HCT116 (cell line): Measurements from ENCODE around the gene ARL15. TPM values are rescaled to one million over a fixed set of nuclear protein-coding genes. Genes with fewer than 3 reads are reported as not detected.

Experiments
- ATAC-seq: fragments of 200-7000 bp; cut with Tn5 transposase; 2 replicates; pipeline ENCODE4 v1.9.1; 2020; ENCODE audit warnings: mild to moderate bottlenecking, moderate library complexity
- BruUV-seq: library from RNA; stranded (reverse); fragments of 400-500 nt; replicated peaks from 2 replicates; lab custom pipeline; 2021; lab: Mats Ljungman, UMichigan
- CTCF ChIA-PET: fragments of 300-600 bp; sonication (Branson Sonifier 250); formaldehyde crosslinking; loops from one replicate; lab custom pipeline; 2021; ENCODE audit warnings: antibody characterized with exemption; lab: Charles Lee
- POLR2A ChIA-PET: fragments of 300-600, 350-600 bp; sonication (Branson Sonifier 250); formaldehyde crosslinking; loops from one replicate; lab custom pipeline; 2021; ENCODE audit warnings: antibody characterized with exemption; lab: Charles Lee
- RAD21 ChIA-PET, 2 experiments: fragments of 300-600 bp; sonication (Branson Sonifier 250); formaldehyde crosslinking; loops; one replicate each; lab custom pipeline; 2023; ENCODE audit warnings: low total read pairs in 2 of 2; ENCODE audit not compliant: uncharacterized antibody in 2 of 2, unreplicated experiment in 2 of 2, low non-redundant PET in 1 of 2; lab: Charles Lee
- DNase-seq: peaks from one replicate; pipeline ENCODE4 v3.0.0-alpha.2; 2010; ENCODE audit warnings: low read depth, low spot score
- H2AFZ ChIP-seq: fragments of 200-600 bp; shearing (Covaris generic), sonication (generic); 2 replicates; pipeline ENCODE4 v1.6.1; 2017; ENCODE audit warnings: low read depth, mixed run types, mixed read lengths, antibody characterized with exemption, low read length; ENCODE audit not compliant: poor library complexity, severe bottlenecking
- H3K27ac ChIP-seq: 2 replicates; pipeline ENCODE4 v1.5.1; 2012; ENCODE audit warnings: low read depth, low read length
- H3K27me3 ChIP-seq: fragments of 200-600 bp; sonication (generic); 2 replicates; pipeline ENCODE4 v1.6.1; 2016; ENCODE audit warnings: mixed run types, low read length, mixed read lengths; ENCODE audit not compliant: insufficient read depth
- H3K36me3 ChIP-seq, 2 experiments: fragments of 200-500 bp in 1 of 2; fragments of 200-600 bp in 1 of 2; sonication (Bioruptor generic) in 1 of 2; sonication (generic) in 1 of 2; 2 replicates each; pipeline versions ENCODE4 v1.5.1 to v1.6.1; 2014 to 2016; ENCODE audit warnings: low read length in 2 of 2, inconsistent platforms in 1 of 2, mixed read lengths in 1 of 2, mixed run types in 1 of 2; ENCODE audit not compliant: insufficient read depth in 2 of 2, control insufficient read depth in 1 of 2
- H3K4me1 ChIP-seq, 2 experiments: fragments of 200-600 bp in 1 of 2; sonication (generic) in 1 of 2; 2 replicates each; pipeline versions ENCODE4 v1.5.1 to v1.6.1; 2012 to 2017; ENCODE audit warnings: low read length in 2 of 2, inconsistent platforms in 1 of 2, mild to moderate bottlenecking in 1 of 2, mixed read lengths in 1 of 2, mixed run types in 1 of 2, moderate library complexity in 1 of 2; ENCODE audit not compliant: insufficient read depth in 2 of 2, control insufficient read depth in 1 of 2
- H3K4me2 ChIP-seq: fragments of 200-600 bp; sonication (generic); 2 replicates; pipeline ENCODE4 v1.6.1; 2017; ENCODE audit warnings: mixed run types, low read length, mixed read lengths
- H3K4me3 ChIP-seq, 2 experiments: fragments of 200-600 bp in 1 of 2; sonication (generic) in 1 of 2; replicated peaks in 1 of 2; 2 replicates each; pipeline ENCODE4 v1.5.1; 2011 to 2016; ENCODE audit warnings: low read length in 2 of 2, control low read depth in 1 of 2, low read depth in 1 of 2, mild to moderate bottlenecking in 1 of 2, mixed read lengths in 1 of 2, mixed run types in 1 of 2
- H3K79me2 ChIP-seq: fragments of 200-600 bp; sonication (generic); 2 replicates; pipeline ENCODE4 v1.6.1; 2017; ENCODE audit warnings: mild to moderate bottlenecking, mixed run types, low read length, moderate library complexity, mixed read lengths; ENCODE audit not compliant: insufficient read depth
- H3K9ac ChIP-seq: fragments of 200-600 bp; sonication (generic); 2 replicates; pipeline ENCODE4 v1.6.1; 2016; ENCODE audit warnings: low read length, mixed read lengths
- H3K9me2 ChIP-seq: fragments of 200-600 bp; sonication (generic), shearing (Covaris generic); 2 replicates; pipeline ENCODE4 v1.6.1; 2017; ENCODE audit warnings: mixed run types, mild to moderate bottlenecking, moderate library complexity; ENCODE audit not compliant: insufficient read depth
- H3K9me3 ChIP-seq, 2 experiments: fragments of 200-500 bp in 1 of 2; fragments of 200-600 bp in 1 of 2; sonication (Bioruptor generic) in 1 of 2; sonication (generic) in 1 of 2; 2 replicates each; pipeline ENCODE4 v1.6.1; 2014 to 2017; ENCODE audit warnings: low read length in 2 of 2, mixed read lengths in 2 of 2, inconsistent platforms in 1 of 2, low read depth in 1 of 2, mild to moderate bottlenecking in 1 of 2, mixed run types in 1 of 2, moderate library complexity in 1 of 2; ENCODE audit not compliant: control insufficient read depth in 1 of 2, insufficient read depth in 1 of 2
- H4K20me1 ChIP-seq: fragments of 200-600 bp; sonication (generic), shearing (Covaris generic); 2 replicates; pipeline ENCODE4 v1.6.1; 2017; ENCODE audit warnings: mixed run types, mild to moderate bottlenecking, moderate library complexity; ENCODE audit not compliant: insufficient read depth
- CBX3 ChIP-seq: IDR thresholded peaks from 2 replicates; pipeline ENCODE4 v1.6.1; 2012; ENCODE audit warnings: low read depth
- CEBPB ChIP-seq: IDR thresholded peaks from 2 replicates; pipeline ENCODE4 v1.6.1; 2012; ENCODE audit warnings: low read depth
- EGR1 ChIP-seq: IDR thresholded peaks from 2 replicates; pipeline ENCODE4 v1.6.1; 2012; ENCODE audit warnings: low read depth
- ELF1 ChIP-seq: IDR thresholded peaks from 2 replicates; pipeline ENCODE4 v1.6.1; 2012; ENCODE audit warnings: low read depth, borderline replicate concordance
- EZH2 ChIP-seq: fragments of 200-600 bp; sonication (generic); IDR thresholded peaks from 2 replicates; pipeline ENCODE4 v1.6.1; 2017; ENCODE audit warnings: antibody characterized with exemption, mixed run types
- EZH2phosphoT487 ChIP-seq: fragments of 200-600 bp; IDR thresholded peaks from 2 replicates; pipeline ENCODE4 v1.6.1; 2018; ENCODE audit warnings: antibody characterized with exemption, borderline replicate concordance
- FOSL1 ChIP-seq: IDR thresholded peaks from 2 replicates; pipeline ENCODE4 v1.6.1; 2012; ENCODE audit warnings: low read depth
- JUND ChIP-seq: IDR thresholded peaks from 2 replicates; pipeline ENCODE4 v1.6.1; 2012
- POLR2A ChIP-seq: IDR thresholded peaks from 2 replicates; pipeline ENCODE4 v1.7.0; 2011; ENCODE audit warnings: borderline replicate concordance; ENCODE audit not compliant: insufficient read depth, insufficient read length; ENCODE audit errors: extremely low read depth
- POLR2AphosphoS5 ChIP-seq: IDR thresholded peaks from 2 replicates; pipeline ENCODE4 v1.6.1; 2011; ENCODE audit warnings: mild to moderate bottlenecking, low read depth, low read length, moderate library complexity
- YY1 ChIP-seq: IDR thresholded peaks from 2 replicates; pipeline ENCODE4 v1.6.1; 2011; ENCODE audit warnings: low read length, low read depth, moderate library complexity, mild to moderate bottlenecking; ENCODE audit not compliant: insufficient replicate concordance; ENCODE audit errors: extremely low read depth
- intact Hi-C: fragments of 100-400 bp; cut with micrococcal nuclease; formaldehyde crosslinking; loops from 2 replicates; pipeline ENCODE4 v1.10.0; 2022
- total RNA-seq: library from RNA; stranded (reverse); gene quantifications from one replicate; pipeline ENCODE4 v1.2.1, GENCODE V29; 2021; ENCODE audit not compliant: unreplicated experiment
- TF ChIP-seq, protein P1 (sequence below): IDR thresholded peaks from 2 replicates; pipeline ENCODE4 v1.6.1; 2011; ENCODE audit warnings: mild to moderate bottlenecking, low read length, moderate library complexity; ENCODE audit not compliant: insufficient replicate concordance; ENCODE audit errors: extremely low read depth

The ARL15 gene
- total RNA-seq, 1 experiment from 2014 or later: 15.0 TPM

DNA sequence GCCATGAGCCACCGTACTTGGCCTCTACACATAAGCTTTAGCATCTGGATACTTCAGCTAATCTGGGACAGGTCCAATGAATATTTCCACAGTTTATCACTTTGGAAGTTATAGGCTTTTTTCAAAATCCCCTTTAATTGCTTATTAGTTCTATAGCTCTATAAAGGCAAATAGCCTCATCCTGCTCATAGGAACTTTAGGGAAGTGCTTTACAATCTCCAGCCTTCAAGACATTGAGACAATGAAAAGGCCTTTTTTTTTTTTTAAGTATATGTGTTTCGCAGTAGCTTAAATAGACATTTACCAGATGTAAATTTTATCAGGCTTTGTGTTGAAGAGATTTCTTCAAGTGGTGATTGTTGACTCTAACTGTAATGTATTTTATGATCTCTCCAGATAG is 224.2 kb downstream of the ARL15 start:
- TF ChIP-seq ELF1: no peak
- no peak for TF ChIP-seq JUND
- TF ChIP-seq YY1: no peak
- TF ChIP-seq FOSL1: no peak
- TF ChIP-seq, protein P1, sequence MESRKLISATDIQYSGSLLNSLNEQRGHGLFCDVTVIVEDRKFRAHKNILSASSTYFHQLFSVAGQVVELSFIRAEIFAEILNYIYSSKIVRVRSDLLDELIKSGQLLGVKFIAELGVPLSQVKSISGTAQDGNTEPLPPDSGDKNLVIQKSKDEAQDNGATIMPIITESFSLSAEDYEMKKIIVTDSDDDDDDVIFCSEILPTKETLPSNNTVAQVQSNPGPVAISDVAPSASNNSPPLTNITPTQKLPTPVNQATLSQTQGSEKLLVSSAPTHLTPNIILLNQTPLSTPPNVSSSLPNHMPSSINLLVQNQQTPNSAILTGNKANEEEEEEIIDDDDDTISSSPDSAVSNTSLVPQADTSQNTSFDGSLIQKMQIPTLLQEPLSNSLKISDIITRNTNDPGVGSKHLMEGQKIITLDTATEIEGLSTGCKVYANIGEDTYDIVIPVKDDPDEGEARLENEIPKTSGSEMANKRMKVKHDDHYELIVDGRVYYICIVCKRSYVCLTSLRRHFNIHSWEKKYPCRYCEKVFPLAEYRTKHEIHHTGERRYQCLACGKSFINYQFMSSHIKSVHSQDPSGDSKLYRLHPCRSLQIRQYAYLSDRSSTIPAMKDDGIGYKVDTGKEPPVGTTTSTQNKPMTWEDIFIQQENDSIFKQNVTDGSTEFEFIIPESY: no peak
- no peak for TF ChIP-seq EZH2
- no peak for TF ChIP-seq CBX3
- no peak for TF ChIP-seq EGR1
- no peak for TF ChIP-seq POLR2A
- TF ChIP-seq EZH2phosphoT487: no peak
- TF ChIP-seq CEBPB: no peak
- no peak for TF ChIP-seq POLR2AphosphoS5
- ChIA-PET CTCF (no interaction called here), RAD21 (no interaction called here), POLR2A (no interaction called here)
- Histone ChIP-seq H3K9me2 (no peaks in the 10 kb centered on the region; the same call in 1 of the 2 replicates), H3K9ac (no peak overlapping the region), H2AFZ (no peak overlapping the region), H3K36me3 (no peaks in the 10 kb centered on the region), H3K27ac (no peak overlapping the region), H3K4me1 (peaks cover 6 to 8% of the 10 kb centered on the region in 2 experiments; a peak in 3 of 4 replicates), H3K79me2 (no peaks in the 10 kb centered on the region), H3K9me3 (no peaks in the 10 kb centered on the region), H4K20me1 (no peaks in the 10 kb centered on the region), H3K4me3 (no peak overlapping the region), H3K4me2 (no peak overlapping the region), H3K27me3 (no peaks in the 10 kb centered on the region)
- BruUV-seq: no TSS peak
- ATAC-seq (no peak), DNase-seq (no peak)
- intact Hi-C loops: no loop called here
